Ectodermal cell (in vitro differentiated cells): ENCODE results near the gene TMEM25.
"Not testable (repeated sequence)": the region's sequence is repeated elsewhere in the genome, so short reads cannot be mapped to it uniquely, and the experiment has no call there.

Experiments used
- H3K27ac ChIP-seq: 2 replicates; pipeline ENCODE4 v1.7.0; 2013; ENCODE audit warnings: mild to moderate bottlenecking, low read depth, low read length; ENCODE audit not compliant: insufficient read depth, poor library complexity, severe bottlenecking
- H3K27me3 ChIP-seq: 2 replicates; pipeline ENCODE4 v1.7.0; 2013; ENCODE audit warnings: mild to moderate bottlenecking, low read length; ENCODE audit not compliant: insufficient read depth, control insufficient read depth, poor library complexity, severe bottlenecking
- H3K36me3 ChIP-seq: one replicate; pipeline ENCODE4 v1.7.0; 2013; ENCODE audit warnings: low read length; ENCODE audit not compliant: control insufficient read depth, insufficient read depth
- H3K4me1 ChIP-seq: one replicate; pipeline ENCODE4 v1.7.0; 2013; ENCODE audit warnings: low read length; ENCODE audit not compliant: control insufficient read depth, insufficient read depth
- H3K4me3 ChIP-seq: 2 replicates; pipeline ENCODE4 v1.7.0; 2013; ENCODE audit warnings: low read depth, low read length, control low read depth; ENCODE audit not compliant: insufficient read depth
- H3K9me3 ChIP-seq: 2 replicates; pipeline ENCODE4 v1.7.0; 2013; ENCODE audit warnings: mild to moderate bottlenecking, low read length, moderate library complexity; ENCODE audit not compliant: control insufficient read depth
- WGBS, 2 experiments: methylation state at CpG; one replicate each; pipeline ENCODE4 v1.1.7; 2013; ENCODE audit warnings: missing lambda C conversion rate in 2 of 2; 5-methylcytosine and 5-hydroxymethylcytosine counted together

The TMEM25 gene

GRCh38 chr11:118574636-118575035 lies 43.6 kb downstream of the TMEM25 start:
- Histone ChIP-seq H3K4me3 (no peak overlapping the region), H3K36me3 (no peaks in the 10 kb centered on the region), H3K9me3 (no peaks in the 10 kb centered on the region), H3K4me1 (no peaks in the 10 kb centered on the region), H3K27me3 (no peaks in the 10 kb centered on the region), H3K27ac (no peak overlapping the region)
- 91 to 97% methylated on average over 7 of the region's 7 CpGs for WGBS, 2 experiments

DNA sequence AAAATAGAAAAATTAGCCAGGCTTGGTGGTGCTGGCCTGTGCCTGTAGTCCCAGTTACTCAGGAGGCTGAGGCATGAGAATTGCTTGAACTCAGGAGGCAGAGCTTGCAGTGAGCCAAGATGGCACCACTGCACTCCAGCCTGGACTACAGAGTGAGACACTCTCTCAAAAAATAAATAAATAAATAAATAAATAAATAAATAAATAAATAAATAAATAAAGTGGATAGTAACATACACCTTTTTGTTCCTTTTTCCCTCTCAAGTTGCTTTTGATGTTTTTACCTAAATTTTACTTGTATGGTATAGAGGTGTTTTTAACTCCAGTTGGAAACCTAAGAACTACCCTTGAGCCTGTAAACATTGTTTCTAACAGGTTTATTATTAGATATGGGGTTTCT lies 47.0 kb downstream of the TMEM25 start:
- H3K27ac ChIP-seq, H3K9me3 ChIP-seq, H3K27me3 ChIP-seq, H3K4me1 ChIP-seq, H3K4me3 ChIP-seq: not testable (repeated sequence)
- H3K36me3 ChIP-seq: peaks cover 11% of the 10 kb centered on the region

DNA sequence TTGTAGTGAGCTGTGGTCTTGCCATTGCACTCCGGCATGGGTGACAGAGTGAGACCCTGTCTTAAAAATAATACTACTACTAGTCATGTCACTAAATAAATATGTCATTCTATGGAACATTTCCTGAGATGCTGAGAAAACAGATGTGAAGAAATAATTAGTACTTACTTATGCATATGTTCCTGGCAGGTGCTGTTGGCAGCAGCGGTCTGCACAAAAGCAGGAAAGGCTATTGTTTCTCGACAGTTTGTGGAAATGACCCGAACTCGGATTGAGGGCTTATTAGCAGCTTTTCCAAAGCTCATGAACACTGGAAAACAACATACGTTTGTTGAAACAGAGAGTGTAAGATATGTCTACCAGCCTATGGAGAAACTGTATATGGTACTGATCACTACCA lies 50.1 kb downstream of the TMEM25 start:
- no peak overlapping the region for H3K4me3 ChIP-seq
- H3K4me1 ChIP-seq: no peaks in the 10 kb centered on the region
- no peaks in the 10 kb centered on the region for H3K9me3 ChIP-seq
- H3K27me3 ChIP-seq: no peaks in the 10 kb centered on the region
- H3K27ac ChIP-seq: no peak overlapping the region
- peaks cover 29% of the 10 kb centered on the region for H3K36me3 ChIP-seq
- WGBS, 2 experiments: 92 to 93% methylated on average over 6 of the region's 6 CpGs
